Keratinocyte (primary cell): ENCODE results near the gene ZFP64.

Source experiments
- CTCF ChIP-seq, 3 experiments: IDR thresholded peaks in 1 of 3; conservative IDR thresholded peaks in 1 of 3; optimal IDR thresholded peaks in 1 of 3; 2 replicates in 2 of 3; 3 replicates in 1 of 3; pipeline versions ENCODE3 to v1.5.1; 2011; ENCODE audit warnings: low read length in 3 of 3, mild to moderate bottlenecking in 3 of 3, moderate library complexity in 2 of 3, control low read depth in 1 of 3, inconsistent platforms in 1 of 3; ENCODE audit not compliant: insufficient read depth in 2 of 3; ENCODE audit errors: extremely low read depth in 1 of 3
- EZH2 ChIP-seq: IDR thresholded peaks from one replicate; pipeline ENCODE4 v1.6.1; 2012; ENCODE audit warnings: inconsistent platforms, mild to moderate bottlenecking, low read length, moderate library complexity

- TF ChIP-seq CTCF (optimal IDR thresholded peaks at IDR 0.05 in 1 of 3, IDR thresholded peaks at IDR 0.05 in 1 of 3, conservative IDR thresholded peaks at IDR 0.05 in 1 of 3; ENCODE audit: extremely low read depth in 1 of 3, insufficient read depth in 2 of 3, low read length in 3 of 3), result no peak
- no peak for TF ChIP-seq EZH2
Observed at GRCh38 chr20:52153896-52154295, 37.7 kb downstream of the ZFP64 start.
